Activated naive CD4-positive, alpha-beta T cell treated with anti-CD3 and anti-CD28 coated beads, Interleukin-2, amount 10 ng/mL, durations not matched to agents 7 days and 5 days (primary cell): ENCODE measurements around the gene L3HYPDH.
"Not testable (repeated sequence)": the region's sequence is repeated elsewhere in the genome, so short reads cannot be mapped to it uniquely, and the experiment has no call there.

Source experiments
- CTCF ChIA-PET: fragments of 350-600 bp; sonication (Branson Sonifier 250); formaldehyde crosslinking; loops from one replicate; lab custom pipeline; 2021; ENCODE audit warnings: antibody characterized with exemption; lab: Charles Lee
- DNase-seq: peaks from one replicate; pipeline ENCODE4 v3.0.0-alpha.2; 2020
- H3K27ac Mint-ChIP-seq: one replicate; pipeline ENCODE4 v1.8.0; 2021; ENCODE audit warnings: mild to moderate bottlenecking, moderate library complexity, mixed read lengths
- H3K27me3 Mint-ChIP-seq: one replicate; pipeline ENCODE4 v1.8.0; 2021; ENCODE audit warnings: mild to moderate bottlenecking, mixed read lengths
- H3K36me3 Mint-ChIP-seq: one replicate; pipeline ENCODE4 v1.8.0; 2021; ENCODE audit warnings: mixed read lengths
- H3K4me1 Mint-ChIP-seq: one replicate; pipeline ENCODE4 v1.8.0; 2021; ENCODE audit warnings: mixed read lengths
- H3K4me3 Mint-ChIP-seq: one replicate; pipeline ENCODE4 v1.8.0; 2021; ENCODE audit warnings: mild to moderate bottlenecking, moderate library complexity, mixed read lengths
- H3K9me3 Mint-ChIP-seq: one replicate; pipeline ENCODE4 v1.8.0; 2021; ENCODE audit warnings: mixed read lengths

Gene L3HYPDH

DNA sequence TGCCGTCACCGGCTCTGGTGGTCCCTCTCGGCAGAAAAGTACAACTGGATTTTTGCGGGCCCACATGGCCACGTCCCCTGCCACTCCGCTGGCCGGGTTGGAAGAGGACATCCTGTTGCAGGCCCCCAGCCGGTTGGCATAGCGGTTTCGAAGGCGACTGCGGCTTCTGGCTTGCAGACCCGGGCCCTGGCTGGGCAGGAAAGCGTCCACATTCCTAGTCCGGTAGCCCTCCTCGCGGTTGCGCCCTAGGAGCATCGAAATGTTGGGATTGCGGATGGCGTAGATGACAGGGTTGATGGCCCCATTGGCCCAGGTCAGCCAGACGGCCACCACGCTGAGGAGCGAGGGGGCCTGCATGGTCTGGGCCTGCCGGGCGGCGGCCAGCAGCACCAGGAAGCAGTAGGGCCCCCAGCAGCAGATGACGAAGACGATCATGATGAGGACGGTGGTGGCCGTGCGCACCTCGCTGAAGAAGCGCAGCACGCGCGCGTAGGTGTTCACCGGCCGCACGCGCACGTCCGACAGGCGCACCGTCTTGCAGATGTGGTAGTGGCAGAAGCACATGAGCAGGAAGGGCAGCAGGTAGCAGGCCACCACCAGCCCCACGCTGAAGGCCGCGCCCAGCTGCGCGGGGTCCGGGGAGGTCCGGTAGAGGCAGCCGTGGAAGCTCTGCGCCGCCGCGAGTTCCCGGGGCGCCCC lies 20.3 kb downstream of the L3HYPDH start:
- peak; percentile 34 for DNase-seq
- no peak overlapping the region for H3K27ac Mint-ChIP-seq
- H3K27me3 Mint-ChIP-seq = peaks cover 19% of the 10 kb centered on the region
- peaks cover 1% of the 10 kb centered on the region for H3K36me3 Mint-ChIP-seq
- CTCF ChIA-PET = interaction anchor here (1.0 to 1.3 kb wide), 2 partner anchors 8 to 113 kb away, joined by 3 read pairs; no protein-coding TSS in a partner anchor
- no peaks in the 10 kb centered on the region for H3K9me3 Mint-ChIP-seq
- H3K4me1 Mint-ChIP-seq = peaks cover 13% of the 10 kb centered on the region
- H3K4me3 Mint-ChIP-seq = peak overlapping the region; percentile 80

DNA sequence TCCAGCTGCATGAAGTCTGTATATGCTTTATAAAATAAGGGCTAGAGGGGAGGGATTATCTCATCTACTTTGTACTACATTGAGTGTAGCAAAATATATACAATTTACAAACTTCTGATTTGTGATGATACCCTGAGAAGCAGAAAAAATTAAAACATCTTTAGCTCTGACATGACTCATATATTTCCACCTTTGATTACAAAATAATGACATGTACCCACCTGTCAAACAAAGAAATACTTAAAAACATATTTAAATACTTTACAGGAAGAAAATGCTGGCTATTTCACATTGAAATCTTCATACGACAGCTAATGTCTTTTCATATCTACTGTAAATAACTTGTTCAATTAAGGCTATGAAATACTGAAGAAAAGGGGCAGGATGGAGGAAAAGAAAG lies 22.3 kb downstream of the L3HYPDH start:
- peaks cover 1% of the 10 kb centered on the region for H3K36me3 Mint-ChIP-seq
- CTCF ChIA-PET = no interaction called here
- peaks cover 19% of the 10 kb centered on the region for H3K27me3 Mint-ChIP-seq
- H3K27ac Mint-ChIP-seq = no peak overlapping the region
- peaks cover 13% of the 10 kb centered on the region for H3K4me1 Mint-ChIP-seq
- no peak overlapping the region for H3K4me3 Mint-ChIP-seq
- H3K9me3 Mint-ChIP-seq = no peaks in the 10 kb centered on the region
- no peak for DNase-seq

DNA sequence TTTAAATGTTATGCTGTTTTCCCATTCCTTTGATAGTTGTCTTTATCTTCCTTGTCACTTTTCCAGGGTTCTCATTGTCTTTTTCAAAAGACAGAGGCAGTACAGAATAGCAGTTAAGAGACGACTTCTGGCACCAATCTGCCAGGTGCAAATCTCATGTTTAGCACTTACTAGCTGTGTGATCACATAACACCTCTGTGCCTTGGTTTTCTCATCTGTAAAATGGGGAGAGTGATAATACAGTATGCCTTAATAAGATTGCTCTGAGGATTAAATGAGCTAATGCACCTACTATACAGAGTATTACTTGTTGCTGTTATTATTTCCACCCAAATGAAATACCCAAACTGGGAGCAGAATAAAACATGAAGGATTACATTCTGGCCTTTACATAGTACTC lies 23.8 kb downstream of the L3HYPDH start:
- Mint-ChIP-seq H3K4me3 (no peak overlapping the region), H3K36me3 (peaks cover 4% of the 10 kb centered on the region), H3K27ac (no peak overlapping the region), H3K27me3 (peaks cover 16% of the 10 kb centered on the region), H3K4me1 (peaks cover 10% of the 10 kb centered on the region), H3K9me3 (no peaks in the 10 kb centered on the region)
- DNase-seq = no peak
- CTCF ChIA-PET = no interaction called here

DNA sequence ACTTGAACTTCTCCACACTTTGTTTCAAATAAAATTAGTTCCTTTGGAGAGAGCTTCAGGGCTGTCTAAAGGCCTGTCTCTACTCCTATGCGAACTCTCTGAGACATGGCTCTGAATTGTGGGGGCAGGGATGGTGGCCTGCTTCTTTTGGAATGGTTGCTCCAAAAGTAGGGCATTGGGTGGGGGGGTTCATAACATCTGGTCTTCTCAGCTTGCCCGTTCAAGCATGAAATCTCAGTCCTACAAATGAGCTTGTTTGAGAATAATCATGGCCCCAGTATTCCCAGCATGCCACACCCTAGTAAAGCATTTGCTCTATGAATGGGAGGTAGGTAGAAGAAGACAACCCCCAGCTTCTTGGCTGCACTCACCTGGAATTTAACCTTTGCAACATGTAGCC lies 25.7 kb downstream of the L3HYPDH start:
- Mint-ChIP-seq H3K36me3 (peaks cover 3% of the 10 kb centered on the region), H3K9me3 (no peaks in the 10 kb centered on the region), H3K27ac (no peak overlapping the region), H3K4me3 (no peak overlapping the region), H3K4me1 (peaks cover 2% of the 10 kb centered on the region), H3K27me3 (peaks cover 1% of the 10 kb centered on the region)
- no peak for DNase-seq
- CTCF ChIA-PET = interaction anchor here (0.6 to 1.0 kb wide), 2 partner anchors 27 to 135 kb away, joined by 3 to 4 read pairs; no protein-coding TSS in a partner anchor

GRCh38 chr14:59455411-59455810 lies 28.8 kb downstream of the L3HYPDH start:
- Mint-ChIP-seq H3K36me3 (peaks cover 3% of the 10 kb centered on the region), H3K4me3 (no peak overlapping the region), H3K9me3 (no peaks in the 10 kb centered on the region), H3K27ac (no peak overlapping the region), H3K4me1 (no peaks in the 10 kb centered on the region), H3K27me3 (no peaks in the 10 kb centered on the region)
- CTCF ChIA-PET = interaction anchor here (0.7 kb wide), 1 partner anchor 78 kb away, joined by 3 read pairs; no protein-coding TSS in a partner anchor
- no peak for DNase-seq

DNA sequence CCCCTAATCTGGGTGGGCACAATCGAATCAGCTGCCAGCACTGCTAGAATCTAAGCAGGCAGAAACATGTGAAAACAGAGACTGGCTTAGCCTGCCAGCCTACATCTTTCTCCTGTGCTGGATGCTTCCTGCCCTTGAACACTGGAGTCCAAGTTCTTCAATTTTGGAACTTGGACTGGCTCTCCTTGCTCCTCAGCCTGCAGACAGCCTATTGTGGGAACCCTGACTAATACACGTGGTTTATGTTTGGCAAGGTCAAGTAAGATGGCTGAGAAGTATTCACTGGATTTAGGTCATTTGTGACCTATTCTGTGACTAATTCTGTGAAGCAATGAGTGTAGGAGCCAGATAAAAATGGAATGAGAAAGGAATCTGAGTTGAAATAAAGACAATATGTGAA lies 30.1 kb downstream of the L3HYPDH start:
- H3K36me3 Mint-ChIP-seq = peaks cover 3% of the 10 kb centered on the region
- DNase-seq = no peak
- CTCF ChIA-PET = no interaction called here

GRCh38 chr14:59451849-59452248 lies 32.4 kb downstream of the L3HYPDH start:
- Mint-ChIP-seq H3K4me3 (no peak overlapping the region), H3K4me1 (no peaks in the 10 kb centered on the region), H3K27ac (no peak overlapping the region)

More for the DNA sequence above, 30.1 kb downstream of the L3HYPDH start:
- Mint-ChIP-seq H3K4me1 (no peaks in the 10 kb centered on the region), H3K27me3 (no peaks in the 10 kb centered on the region), H3K4me3 (no peak overlapping the region), H3K27ac (no peak overlapping the region), H3K9me3 (no peaks in the 10 kb centered on the region)

DNA sequence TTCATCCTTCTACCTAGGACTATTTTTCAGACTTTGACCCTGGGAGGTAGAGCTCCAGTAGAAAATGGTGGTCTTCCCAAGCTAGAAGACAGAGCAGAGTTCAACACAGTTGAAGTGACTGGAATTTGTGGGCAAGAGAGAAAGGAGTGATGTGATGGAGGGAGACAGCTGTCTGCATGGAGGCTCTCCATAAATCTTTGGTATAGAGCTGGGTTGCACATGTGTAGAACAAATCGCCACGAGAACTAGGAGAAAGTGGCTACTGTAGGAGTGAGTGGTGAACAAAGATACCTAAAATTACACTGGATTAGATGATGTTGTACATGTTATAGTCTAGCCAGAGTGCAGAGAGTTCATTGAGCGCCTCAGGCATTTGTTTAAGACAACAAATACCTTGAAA lies 33.5 kb downstream of the L3HYPDH start:
- Mint-ChIP-seq H3K36me3 (peaks cover 1% of the 10 kb centered on the region), H3K9me3 (no peaks in the 10 kb centered on the region), H3K27ac (no peak overlapping the region), H3K4me1 (no peaks in the 10 kb centered on the region), H3K4me3 (no peak overlapping the region), H3K27me3 (no peaks in the 10 kb centered on the region)
- CTCF ChIA-PET = interaction anchor here (1.1 kb wide), 1 partner anchor 317 kb away, joined by 3 read pairs; no protein-coding TSS in a partner anchor
- no peak for DNase-seq

More at GRCh38 chr14:59451849-59452248, 32.4 kb downstream of the L3HYPDH start:
- DNase-seq = no peak
- no peaks in the 10 kb centered on the region for H3K9me3 Mint-ChIP-seq
- H3K27me3 Mint-ChIP-seq = no peaks in the 10 kb centered on the region
- CTCF ChIA-PET = interaction anchor here (1.0 kb wide), 1 partner anchor 326 kb away, joined by 5 read pairs; no protein-coding TSS in a partner anchor
- peaks cover 3% of the 10 kb centered on the region for H3K36me3 Mint-ChIP-seq

DNA sequence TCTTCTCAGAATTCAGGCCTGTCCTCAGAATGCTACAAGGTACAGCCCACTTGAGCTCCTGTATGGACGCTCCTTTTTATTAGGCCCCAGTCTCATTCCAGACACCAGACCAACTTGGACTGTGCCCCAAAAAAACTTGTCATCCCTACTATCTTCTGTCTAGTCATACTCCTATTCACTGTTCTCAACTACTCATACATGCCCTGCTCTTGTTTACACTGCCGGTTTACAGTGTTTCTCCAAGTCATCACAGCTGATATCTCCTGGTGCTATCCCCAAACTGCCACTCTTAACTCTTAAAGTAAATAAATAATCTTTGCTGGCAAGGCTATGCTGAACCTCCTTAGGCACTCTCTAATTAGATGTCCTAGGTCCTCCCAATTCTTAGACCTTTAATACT lies 35.5 kb downstream of the L3HYPDH start:
- H3K9me3 Mint-ChIP-seq, H3K27me3 Mint-ChIP-seq, H3K27ac Mint-ChIP-seq, CTCF ChIA-PET, H3K4me3 Mint-ChIP-seq, H3K4me1 Mint-ChIP-seq, H3K36me3 Mint-ChIP-seq, DNase-seq: not testable (repeated sequence)

- H3K36me3 Mint-ChIP-seq = no peaks in the 10 kb centered on the region
- no peak overlapping the region for H3K27ac Mint-ChIP-seq
- H3K4me3 Mint-ChIP-seq = no peak overlapping the region
- H3K27me3 Mint-ChIP-seq = peaks cover 15% of the 10 kb centered on the region
- no peaks in the 10 kb centered on the region for H3K9me3 Mint-ChIP-seq
- H3K4me1 Mint-ChIP-seq = no peaks in the 10 kb centered on the region
- CTCF ChIA-PET = interaction anchor here (0.5 to 1.7 kb wide), 2 partner anchors 125 to 312 kb away, joined by 4 read pairs; no protein-coding TSS in a partner anchor
- no peak for DNase-seq
Measured at GRCh38 chr14:59439256-59439965, 44.8 kb downstream of the L3HYPDH start.

GRCh38 chr14:59438195-59438647 lies 46.0 kb downstream of the L3HYPDH start:
- Mint-ChIP-seq H3K9me3 (no peaks in the 10 kb centered on the region), H3K27me3 (peaks cover 15% of the 10 kb centered on the region), H3K4me1 (no peaks in the 10 kb centered on the region), H3K27ac (no peak overlapping the region), H3K4me3 (no peak overlapping the region), H3K36me3 (no peaks in the 10 kb centered on the region)
- CTCF ChIA-PET = no interaction called here
- no peak for DNase-seq

DNA sequence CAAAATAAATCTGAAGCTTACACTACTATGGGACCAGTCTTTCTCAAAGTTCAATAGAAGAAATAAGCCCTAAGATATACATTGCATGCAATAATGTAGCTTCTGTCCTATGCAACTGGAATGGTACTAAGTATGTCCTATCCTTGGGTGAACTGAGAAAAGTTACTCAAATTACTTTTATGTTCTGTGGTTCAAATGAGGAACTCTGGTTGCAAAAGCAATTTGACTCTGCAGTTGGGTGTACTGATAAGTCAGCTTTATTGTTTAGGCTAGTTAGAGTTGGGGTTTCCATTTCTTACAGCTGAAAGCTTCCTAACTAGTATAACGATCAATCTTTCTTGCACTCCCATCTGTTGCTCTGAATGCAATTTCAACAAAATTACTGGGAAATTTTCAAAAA lies 48.2 kb downstream of the L3HYPDH start:
- CTCF ChIA-PET = no interaction called here
- Mint-ChIP-seq H3K27ac (no peak overlapping the region), H3K4me1 (no peaks in the 10 kb centered on the region), H3K9me3 (no peaks in the 10 kb centered on the region), H3K36me3 (no peaks in the 10 kb centered on the region), H3K27me3 (peaks cover 4% of the 10 kb centered on the region), H3K4me3 (no peak overlapping the region)
- DNase-seq = no peak

GRCh38 chr14:59435101-59435500 lies 49.1 kb downstream of the L3HYPDH start:
- Mint-ChIP-seq H3K27ac (no peak overlapping the region), H3K9me3 (no peaks in the 10 kb centered on the region), H3K4me3 (no peak overlapping the region), H3K4me1 (no peaks in the 10 kb centered on the region), H3K27me3 (peaks cover under 1% of the 10 kb centered on the region), H3K36me3 (no peaks in the 10 kb centered on the region)
- no peak for DNase-seq
- CTCF ChIA-PET = no interaction called here

GRCh38 chr14:59429790-59430189 lies 54.4 kb downstream of the L3HYPDH start:
- no peak for DNase-seq
- Mint-ChIP-seq H3K27ac (no peak overlapping the region), H3K27me3 (peaks cover 6% of the 10 kb centered on the region), H3K36me3 (no peaks in the 10 kb centered on the region), H3K4me1 (no peaks in the 10 kb centered on the region), H3K9me3 (no peaks in the 10 kb centered on the region), H3K4me3 (no peak overlapping the region)
- CTCF ChIA-PET = interaction anchor here (1.4 kb wide), 1 partner anchor 304 kb away, joined by 5 read pairs; no protein-coding TSS in a partner anchor
